SK-N-SH (cell line): ENCODE results near the gene CHST9. TPM values are rescaled to one million over a fixed set of nuclear protein-coding genes. Genes with fewer than 3 reads are reported as not detected.

ENCODE experiments used
- CTCF ChIA-PET: fragments of 300-600, 350-600 bp; formaldehyde crosslinking; extraction: SDS; loops from one replicate; lab custom pipeline; 2021; lab: Yijun Ruan, JAX
- POLR2A ChIA-PET: fragments of 350-600 bp; sonication (Branson Sonifier 250); formaldehyde crosslinking; extraction: SDS; loops from one replicate; lab custom pipeline; 2020; ENCODE audit warnings: antibody characterized with exemption, inconsistent platforms; lab: Yijun Ruan, JAX
- DNase-seq: peaks from one replicate; pipeline ENCODE4 v3.0.0; 2012
- H2AFZ ChIP-seq: fragments of 200-600 bp; sonication (generic); 2 replicates; pipeline ENCODE4 v1.8.1; 2016; ENCODE audit warnings: antibody characterized with exemption, mild to moderate bottlenecking, low read depth
- H3F3A ChIP-seq: fragments of 200-600 bp; sonication (generic); replicated peaks from 2 replicates; pipeline ENCODE3; 2016; ENCODE audit warnings: antibody characterized with exemption, mild to moderate bottlenecking; ENCODE audit not compliant: insufficient read depth
- H3K27ac ChIP-seq, 2 experiments: fragments of 200-500 bp in 1 of 2; fragments of 200-600 bp in 1 of 2; sonication (Bioruptor generic) in 1 of 2; sonication (generic), shearing (Covaris generic) in 1 of 2; 2 replicates each; pipeline versions ENCODE4 v1.5.1 to v1.6.1; 2014 to 2016; ENCODE audit warnings: low read depth in 2 of 2, inconsistent platforms in 1 of 2, low read length in 1 of 2, mild to moderate bottlenecking in 1 of 2, mixed read lengths in 1 of 2
- H3K27me3 ChIP-seq: fragments of 200-600 bp; sonication (generic), shearing (Covaris generic); 2 replicates; pipeline ENCODE4 v1.6.1; 2016; ENCODE audit warnings: mixed run types; ENCODE audit not compliant: insufficient read depth
- H3K36me3 ChIP-seq, 2 experiments: fragments of 200-500 bp in 1 of 2; fragments of 200-600 bp in 1 of 2; sonication (Bioruptor generic) in 1 of 2; sonication (generic) in 1 of 2; replicated peaks in 1 of 2; 2 replicates each; pipeline versions ENCODE3 to v1.5.1; 2014 to 2016; ENCODE audit warnings: low read length in 1 of 2, mild to moderate bottlenecking in 1 of 2; ENCODE audit not compliant: insufficient read depth in 2 of 2, control insufficient read depth in 1 of 2
- H3K4me1 ChIP-seq, 2 experiments: fragments of 200-500 bp in 1 of 2; fragments of 200-600 bp in 1 of 2; sonication (Bioruptor generic) in 1 of 2; sonication (generic), shearing (Covaris generic) in 1 of 2; 2 replicates each; pipeline versions ENCODE4 v1.5.1 to v1.6.1; 2014 to 2016; ENCODE audit warnings: low read depth in 1 of 2, low read length in 1 of 2, mixed run types in 1 of 2; ENCODE audit not compliant: insufficient read depth in 2 of 2, control insufficient read depth in 1 of 2
- H3K4me2 ChIP-seq: fragments of 200-600 bp; sonication (generic), shearing (Covaris generic); 2 replicates; pipeline ENCODE4 v1.6.1; 2017; ENCODE audit warnings: mixed run types
- H3K4me3 ChIP-seq, 2 experiments: fragments of 200-500 bp in 1 of 2; fragments of 200-600 bp in 1 of 2; sonication (Bioruptor generic) in 1 of 2; sonication (generic), shearing (Covaris generic) in 1 of 2; 2 replicates each; pipeline versions ENCODE4 v1.5.1 to v1.8.1; 2014 to 2016; ENCODE audit warnings: low read depth in 2 of 2, inconsistent platforms in 1 of 2, low read length in 1 of 2, mild to moderate bottlenecking in 1 of 2, mixed read lengths in 1 of 2, moderate library complexity in 1 of 2
- H3K79me2 ChIP-seq: fragments of 200-600 bp; sonication (generic); 2 replicates; pipeline ENCODE4 v1.8.1; 2017; ENCODE audit warnings: mild to moderate bottlenecking; ENCODE audit not compliant: insufficient read depth
- H3K9ac ChIP-seq: fragments of 200-600 bp; sonication (generic); 2 replicates; pipeline ENCODE4 v1.6.1; 2017; ENCODE audit warnings: mixed run types
- H3K9me2 ChIP-seq: fragments of 200-600 bp; sonication (generic); 2 replicates; pipeline ENCODE4 v1.6.1; 2017; ENCODE audit warnings: mixed run types
- H3K9me3 ChIP-seq: fragments of 200-600 bp; sonication (generic); 2 replicates; pipeline ENCODE4 v1.6.1; 2017; ENCODE audit warnings: mixed run types, mild to moderate bottlenecking, moderate library complexity
- H4K20me1 ChIP-seq: fragments of 200-600 bp; sonication (generic); 2 replicates; pipeline ENCODE4 v1.6.1; 2017; ENCODE audit warnings: mild to moderate bottlenecking, mixed run types; ENCODE audit not compliant: insufficient read depth
- ELF1 ChIP-seq: IDR thresholded peaks from 2 replicates; pipeline ENCODE4 v1.4.0; 2012
- EP300 ChIP-seq, 2 experiments: IDR thresholded peaks; 2 replicates each; pipeline versions ENCODE4 v1.4.0 to v1.6.1; 2012; ENCODE audit warnings: borderline replicate concordance in 1 of 2, low read depth in 1 of 2, low read length in 1 of 2
- FOXJ3 ChIP-seq: sonication (generic); formaldehyde crosslinking; IDR thresholded peaks from 2 replicates; pipeline ENCODE4 v1.5.1; 2020; ENCODE audit warnings: mild to moderate bottlenecking, missing genetic modification reagents
- GABPA ChIP-seq: IDR thresholded peaks from 2 replicates; pipeline ENCODE4 v1.4.0; 2012; ENCODE audit warnings: low read depth, mild to moderate bottlenecking
- GATA2 ChIP-seq: sonication (generic); formaldehyde crosslinking; IDR thresholded peaks from 2 replicates; pipeline ENCODE4 v1.5.0; 2020; ENCODE audit warnings: mild to moderate bottlenecking, missing genetic modification reagents
- JUND ChIP-seq: IDR thresholded peaks from 2 replicates; pipeline ENCODE4 v1.4.0; 2012
- MEF2A ChIP-seq: IDR thresholded peaks from 2 replicates; pipeline ENCODE4 v1.4.0; 2012; ENCODE audit warnings: low read depth, borderline replicate concordance
- NRF1 ChIP-seq: IDR thresholded peaks from 2 replicates; pipeline ENCODE4 v1.6.1; 2012; ENCODE audit warnings: low read depth, mild to moderate bottlenecking, low read length
- POLR2AphosphoS5 ChIP-seq: IDR thresholded peaks from 2 replicates; pipeline ENCODE4 v1.6.1; 2012; ENCODE audit warnings: low read depth, low read length
- RXRA ChIP-seq: IDR thresholded peaks from 2 replicates; pipeline ENCODE4 v1.4.0; 2012; ENCODE audit warnings: low read depth, mild to moderate bottlenecking, borderline replicate concordance
- SIN3A ChIP-seq: IDR thresholded peaks from 2 replicates; pipeline ENCODE4 v1.6.1; 2012; ENCODE audit warnings: low read depth, mild to moderate bottlenecking, low read length, moderate library complexity, borderline replicate concordance
- SMC3 ChIP-seq: IDR thresholded peaks from 2 replicates; pipeline ENCODE4 v1.6.1; 2012; ENCODE audit warnings: low read depth, low read length, improper control_type of control experiment
- TCF12 ChIP-seq: IDR thresholded peaks from 2 replicates; pipeline ENCODE4 v1.4.0; 2012
- TEAD4 ChIP-seq: IDR thresholded peaks from 2 replicates; pipeline ENCODE4 v1.4.0; 2012; ENCODE audit warnings: mild to moderate bottlenecking, borderline replicate concordance; ENCODE audit not compliant: insufficient read depth
- WGBS: methylation state at CpG from one replicate; pipeline ENCODE4 v1.1.6; 2017; ENCODE audit warnings: low lambda C conversion rate; 5-methylcytosine and 5-hydroxymethylcytosine counted together
- polyA plus RNA-seq, 3 experiments: library from polyadenylated mRNA; depleted of rRNA; stranded (reverse); fragments of >200 nt; gene quantifications; 2 replicates each; pipeline ENCODE4 v1.2.3, GENCODE V29; 2012
- TF ChIP-seq, protein P1 (sequence below): IDR thresholded peaks from 2 replicates; pipeline ENCODE4 v1.4.0; 2012; ENCODE audit warnings: low read depth, borderline replicate concordance
- TF ChIP-seq, protein P2 (sequence below): fragments of 150-350 bp; IDR thresholded peaks from 2 replicates; pipeline ENCODE4 v1.6.1; 2017; ENCODE audit warnings: antibody characterized with exemption, low read length, low read depth, borderline replicate concordance

The CHST9 gene
- polyA plus RNA-seq, 1 of the 3 experiments (the other 2 are of a cell fraction): not detected

DNA sequence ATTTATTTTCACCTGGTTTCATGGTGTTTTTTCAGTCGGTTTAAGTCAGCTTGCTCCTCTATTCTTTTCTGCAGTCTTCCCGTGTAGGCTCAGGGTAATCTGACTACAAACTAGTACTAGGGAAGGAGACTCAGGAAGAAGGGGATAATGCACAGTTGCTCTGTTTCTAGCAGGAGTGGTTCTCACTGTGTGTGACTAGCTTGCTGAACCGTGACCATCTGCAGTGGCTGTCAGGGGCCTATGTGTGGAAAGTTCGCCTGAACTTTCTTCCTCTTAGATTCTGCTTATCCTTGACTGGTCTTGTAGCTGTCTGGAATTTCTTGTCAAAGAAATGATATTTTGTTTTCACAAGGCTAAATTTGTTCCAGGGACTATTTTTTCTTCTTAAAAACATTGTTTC is 273.3 kb downstream of the CHST9 start:
- H3K36me3 ChIP-seq: no peaks in the 10 kb centered on the region
- no peaks in the 10 kb centered on the region for H3K27me3 ChIP-seq
- no peak overlapping the region for H3K4me2 ChIP-seq
- H3K4me3 ChIP-seq: no peak overlapping the region
- H3K27ac ChIP-seq: no peak overlapping the region
- TF ChIP-seq ELF1 (no peak), GATA2 (no peak), JUND (no peak), SIN3A (no peak), RXRA (no peak), TCF12 (no peak)
- POLR2A ChIA-PET: no interaction called here
- H4K20me1 ChIP-seq: no peaks in the 10 kb centered on the region
- 14% methylated on average over 4 of the region's 4 CpGs for WGBS
- H3K79me2 ChIP-seq: no peaks in the 10 kb centered on the region
- CTCF ChIA-PET: no interaction called here
- no peaks in the 10 kb centered on the region for H3F3A ChIP-seq
- H3K9me3 ChIP-seq: no peaks in the 10 kb centered on the region
- no peaks in the 10 kb centered on the region for H3K4me1 ChIP-seq
- DNase-seq: no peak
- no peak overlapping the region for H3K9ac ChIP-seq
- no peak overlapping the region for H2AFZ ChIP-seq
- H3K9me2 ChIP-seq: no peaks in the 10 kb centered on the region

DNA sequence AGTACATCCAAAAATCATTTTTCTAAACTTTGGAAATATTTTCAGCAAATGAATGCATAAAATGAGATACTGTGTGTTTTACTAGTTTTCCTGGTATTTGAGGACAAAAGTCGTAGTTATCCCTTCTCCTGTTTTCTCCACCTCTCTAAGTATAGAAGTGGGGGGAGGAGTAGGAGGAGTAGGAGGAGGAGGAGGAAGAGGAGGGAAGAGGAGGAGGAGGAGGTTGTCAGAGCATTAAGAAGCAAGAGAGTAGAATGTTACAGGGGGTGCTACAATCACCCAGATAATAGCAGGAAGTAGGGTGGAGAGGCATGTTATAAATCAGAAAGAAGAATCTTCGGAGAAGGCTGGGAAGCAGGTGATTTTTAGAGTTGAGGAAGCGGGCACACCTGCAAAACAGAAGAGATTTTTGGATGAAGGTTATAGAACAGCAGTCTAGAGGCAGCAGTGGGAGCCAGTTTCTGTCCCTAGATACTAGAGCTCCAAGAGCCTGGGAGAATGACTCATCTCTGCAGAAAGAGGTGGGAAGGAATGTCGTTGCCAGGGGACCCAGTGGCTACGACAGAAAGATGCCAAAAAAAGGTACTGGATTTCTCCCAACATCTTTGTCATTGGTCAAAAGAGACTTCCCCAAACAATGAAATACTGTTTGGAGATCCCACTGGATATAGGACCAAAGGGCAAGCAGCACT is 275.4 kb downstream of the CHST9 start:
- Histone ChIP-seq H3K4me1 (no peaks in the 10 kb centered on the region), H3F3A (no peaks in the 10 kb centered on the region), H3K4me2 (no peak overlapping the region), H3K9ac (no peak overlapping the region), H3K27me3 (no peaks in the 10 kb centered on the region), H3K4me3 (no peak overlapping the region), H3K27ac (no peak overlapping the region), H3K9me2 (no peaks in the 10 kb centered on the region), H3K36me3 (no peaks in the 10 kb centered on the region), H3K9me3 (no peaks in the 10 kb centered on the region), H4K20me1 (no peaks in the 10 kb centered on the region), H3K79me2 (no peaks in the 10 kb centered on the region), H2AFZ (no peak overlapping the region)
- no peak for DNase-seq
- 20% methylated on average over 5 of the region's 5 CpGs for WGBS
- CTCF ChIA-PET: interaction anchor here (1.6 to 1.7 kb wide), 2 partner anchors 10 to 23 kb away, joined by 4 read pairs; no protein-coding TSS in a partner anchor
- POLR2A ChIA-PET: no interaction called here
- TF ChIP-seq TCF12 (no peak), FOXJ3 (no peak), SMC3 (no peak)

- 51% methylated on average over 3 of the region's 3 CpGs for WGBS
- TF ChIP-seq TEAD4 (no peak), POLR2AphosphoS5 (no peak), GABPA (no peak), EP300 (IDR thresholded peaks at IDR 0.05; ENCODE audit: borderline replicate concordance in 1 of 2, low read depth in 1 of 2, low read length in 1 of 2) (no peak), NRF1 (no peak), MEF2A (no peak)
- TF ChIP-seq, protein P1, sequence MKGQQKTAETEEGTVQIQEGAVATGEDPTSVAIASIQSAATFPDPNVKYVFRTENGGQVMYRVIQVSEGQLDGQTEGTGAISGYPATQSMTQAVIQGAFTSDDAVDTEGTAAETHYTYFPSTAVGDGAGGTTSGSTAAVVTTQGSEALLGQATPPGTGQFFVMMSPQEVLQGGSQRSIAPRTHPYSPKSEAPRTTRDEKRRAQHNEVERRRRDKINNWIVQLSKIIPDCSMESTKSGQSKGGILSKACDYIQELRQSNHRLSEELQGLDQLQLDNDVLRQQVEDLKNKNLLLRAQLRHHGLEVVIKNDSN: no peak
- TF ChIP-seq, protein P2, sequence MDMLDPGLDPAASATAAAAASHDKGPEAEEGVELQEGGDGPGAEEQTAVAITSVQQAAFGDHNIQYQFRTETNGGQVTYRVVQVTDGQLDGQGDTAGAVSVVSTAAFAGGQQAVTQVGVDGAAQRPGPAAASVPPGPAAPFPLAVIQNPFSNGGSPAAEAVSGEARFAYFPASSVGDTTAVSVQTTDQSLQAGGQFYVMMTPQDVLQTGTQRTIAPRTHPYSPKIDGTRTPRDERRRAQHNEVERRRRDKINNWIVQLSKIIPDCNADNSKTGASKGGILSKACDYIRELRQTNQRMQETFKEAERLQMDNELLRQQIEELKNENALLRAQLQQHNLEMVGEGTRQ: no peak
- TF ChIP-seq, all 33 proteins: peak for 0
- H3K79me2 ChIP-seq: no peaks in the 10 kb centered on the region
- CTCF ChIA-PET: no interaction called here
- no peaks in the 10 kb centered on the region for H3K9me3 ChIP-seq
- no peaks in the 10 kb centered on the region for H3F3A ChIP-seq
- no peaks in the 10 kb centered on the region for H4K20me1 ChIP-seq
- H3K36me3 ChIP-seq: no peaks in the 10 kb centered on the region
- no peak overlapping the region for H2AFZ ChIP-seq
- no peak overlapping the region for H3K9ac ChIP-seq
- POLR2A ChIA-PET: no interaction called here
- H3K9me2 ChIP-seq: no peaks in the 10 kb centered on the region
- H3K27ac ChIP-seq: no peak overlapping the region
- DNase-seq: no peak
- H3K27me3 ChIP-seq: no peaks in the 10 kb centered on the region
- no peak overlapping the region for H3K4me2 ChIP-seq
- no peak overlapping the region for H3K4me3 ChIP-seq
- no peaks in the 10 kb centered on the region for H3K4me1 ChIP-seq
Measured at GRCh38 chr18:26908906-26909305, 276.2 kb downstream of the CHST9 start.
